DMS 273 (cell line): ENCODE data around the gene HDAC9.
A peak's percentile ranks its signal among the peaks of the same experiment; 100 is the strongest.

Experiments used
- DNase-seq: peaks from one replicate; lab custom pipeline; 2025; ENCODE audit not compliant: unreplicated experiment; lab: John Stamatoyannopoulos, UW

Gene HDAC9

GRCh38 chr7:18873734-18874336, 378.3 kb downstream of the HDAC9 start:
- peak; percentile 50 for DNase-seq

- DNase-seq: no peak
These were observed 379.3 kb downstream of the HDAC9 start for GRCh38 chr7:18874880-18875279.

GRCh38 chr7:18877874-18878273, 382.3 kb downstream of the HDAC9 start:
- no peak for DNase-seq

DNA sequence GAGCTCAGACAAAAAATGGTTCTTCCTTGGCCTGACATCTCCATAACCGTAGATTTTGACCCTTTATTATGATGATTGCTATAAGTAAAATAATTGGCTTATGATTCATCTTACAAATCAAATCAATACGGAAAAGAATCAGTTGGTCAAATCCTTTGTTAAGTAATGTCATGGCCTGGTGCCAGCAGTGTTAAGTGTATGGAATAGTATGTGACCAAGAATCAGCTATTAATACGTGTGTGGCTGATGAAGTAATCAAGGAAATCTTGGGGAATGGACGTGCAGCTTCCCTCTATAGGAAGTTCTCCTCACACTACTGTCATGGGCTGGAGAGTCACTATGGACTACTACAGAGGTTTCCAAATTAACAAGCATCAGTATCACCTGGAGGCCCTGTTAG, 391.3 kb downstream of the HDAC9 start:
- no peak for DNase-seq

- DNase-seq: no peak
These were observed 393.9 kb downstream of the HDAC9 start for GRCh38 chr7:18889436-18889835.

GRCh38 chr7:18890134-18890533, 394.6 kb downstream of the HDAC9 start:
- no peak for DNase-seq

DNA sequence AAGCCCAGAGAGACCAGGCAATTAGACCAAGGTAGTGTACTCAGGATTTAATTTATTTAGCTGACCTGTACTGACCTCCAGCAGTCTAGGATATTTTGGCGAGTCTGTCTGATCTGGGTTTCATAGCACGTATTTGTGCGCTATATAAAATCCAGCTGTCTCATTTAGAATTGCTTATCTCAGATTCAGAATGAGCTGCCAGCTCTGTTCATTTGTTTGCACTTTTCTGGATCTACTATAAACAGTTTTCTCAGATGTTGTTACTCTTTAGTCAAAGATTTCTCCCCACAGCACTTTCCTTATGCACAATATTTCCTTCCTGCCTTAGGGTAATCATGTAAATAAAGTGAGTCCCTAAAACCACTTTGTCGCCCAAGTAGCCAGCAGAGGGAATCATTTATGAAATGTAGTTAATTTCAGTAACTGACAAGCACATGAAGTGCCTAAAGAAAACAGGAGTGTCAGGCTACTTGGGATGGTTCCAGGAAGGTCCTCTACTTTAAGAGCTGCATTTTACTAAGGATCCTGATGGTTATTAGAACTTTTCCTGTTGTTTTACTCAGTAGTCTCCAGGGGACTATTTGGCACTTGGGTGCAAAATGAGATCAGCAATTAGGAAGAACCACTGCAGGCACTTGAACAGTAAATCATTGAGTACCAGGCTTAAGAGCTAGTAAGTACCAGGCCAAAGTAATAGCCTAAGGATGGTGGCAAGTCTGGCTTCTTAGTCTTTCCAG, 395.5 kb downstream of the HDAC9 start:
- no peak for DNase-seq

DNA sequence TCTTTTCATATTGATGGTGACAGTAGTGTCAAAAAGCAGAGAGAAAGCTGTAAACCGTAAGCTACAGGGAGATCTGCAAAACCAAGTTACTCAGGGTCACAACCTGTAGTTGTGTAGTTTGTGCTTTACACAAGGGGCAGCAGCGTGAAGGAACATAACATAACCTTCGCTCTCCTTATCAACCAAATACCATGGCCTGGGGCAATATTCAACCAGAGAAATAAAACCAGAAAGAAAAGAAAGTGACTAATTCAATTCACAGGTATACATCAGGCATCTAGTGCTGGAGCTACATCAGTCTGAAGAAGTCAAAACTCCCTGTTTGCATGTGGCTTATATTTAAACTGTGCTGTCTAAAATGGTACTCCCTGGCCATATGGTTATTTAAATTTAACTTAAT, 397.6 kb downstream of the HDAC9 start:
- DNase-seq: no peak

GRCh38 chr7:18894155-18894554, 398.6 kb downstream of the HDAC9 start:
- peak; percentile 24 for DNase-seq

DNA sequence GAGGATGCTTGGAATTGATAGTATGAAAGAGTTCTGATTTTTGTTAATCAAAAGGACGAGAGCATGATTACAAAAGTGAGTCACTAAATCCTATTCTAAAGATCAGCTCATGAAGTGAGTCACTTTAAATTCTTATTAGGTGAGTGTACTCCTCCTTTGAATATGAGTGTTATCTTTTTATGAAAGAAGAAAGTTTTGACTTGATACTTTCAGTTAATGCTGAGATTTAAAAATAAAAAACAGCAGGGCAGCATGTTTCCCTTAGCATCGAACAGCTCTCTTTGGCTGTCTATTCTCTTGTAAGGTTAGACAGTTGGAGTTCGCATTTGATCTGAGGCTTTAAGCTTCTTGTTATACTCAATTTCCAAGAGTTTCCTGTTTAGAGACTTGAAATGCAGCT, 399.9 kb downstream of the HDAC9 start:
- no peak for DNase-seq

DNA sequence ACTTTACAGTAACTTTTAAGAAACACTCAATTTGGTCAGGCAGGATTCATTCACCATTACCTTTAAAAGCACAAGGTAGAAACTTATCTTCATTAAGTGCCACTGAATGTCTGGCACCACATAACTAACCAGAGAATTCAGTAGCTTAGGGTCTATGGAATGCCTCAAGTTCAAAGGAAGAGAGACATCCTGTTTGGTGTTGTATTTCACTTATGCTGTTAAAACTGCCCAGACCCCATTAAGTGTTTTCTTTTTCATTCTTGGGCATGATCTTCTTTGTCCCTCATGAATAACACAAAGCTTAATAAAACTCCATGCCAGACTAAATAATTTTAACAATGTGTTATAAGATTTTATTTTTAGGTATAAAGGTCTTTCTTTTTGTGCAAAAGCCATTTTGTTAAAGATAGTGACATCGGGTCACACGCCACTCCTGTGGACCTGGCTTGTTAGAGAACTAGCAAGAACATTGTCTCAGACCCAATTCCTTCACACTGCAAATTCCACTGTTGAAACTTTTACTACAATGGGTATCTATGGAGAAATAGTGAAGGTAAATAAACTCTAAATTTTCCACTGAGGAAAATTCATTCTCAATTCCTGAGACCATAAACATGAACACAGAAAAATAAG, 400.9 kb downstream of the HDAC9 start:
- DNase-seq: peak; percentile 31

DNA sequence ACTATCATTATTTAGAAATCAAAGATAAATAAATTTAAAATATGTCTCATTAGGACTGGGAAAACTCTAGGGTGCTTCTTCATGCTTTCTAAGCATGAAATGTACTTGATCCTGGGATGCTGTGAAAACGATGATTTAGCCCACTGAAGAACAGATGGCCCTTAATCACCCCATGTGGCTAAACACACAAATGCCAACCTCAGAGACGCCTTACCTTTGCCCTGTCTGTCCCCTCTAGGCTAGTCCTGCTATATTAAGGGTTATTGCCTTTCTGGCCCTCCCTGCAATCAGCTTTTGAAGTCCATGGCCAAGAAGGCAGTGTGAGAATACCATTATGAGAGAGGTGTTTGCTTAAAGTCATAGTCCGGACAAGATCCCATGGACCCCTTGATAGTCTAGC, 404.7 kb downstream of the HDAC9 start:
- peak; percentile 80 for DNase-seq

DNA sequence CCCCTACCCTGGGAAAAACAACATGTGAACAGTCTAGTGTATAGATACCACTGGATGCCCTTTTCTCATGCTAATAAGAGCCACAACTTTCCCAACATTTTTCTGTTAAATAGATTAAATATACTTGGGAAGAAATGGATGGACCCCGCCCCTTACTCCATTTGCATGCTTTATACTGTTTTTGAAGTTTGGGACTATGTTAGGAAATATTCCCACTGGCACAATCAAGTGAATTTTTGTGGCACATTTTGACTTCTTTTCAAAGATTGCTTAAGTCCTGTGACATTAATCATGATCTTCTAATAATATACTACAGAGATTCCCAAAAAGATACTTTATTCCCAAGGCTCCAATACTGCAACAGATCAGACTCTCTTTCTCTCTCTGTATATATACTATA, 405.3 kb downstream of the HDAC9 start:
- DNase-seq: no peak

- no peak for DNase-seq
These were observed 405.8 kb downstream of the HDAC9 start for GRCh38 chr7:18901351-18901750.

- DNase-seq: peak; percentile 13
These were observed 406.5 kb downstream of the HDAC9 start for GRCh38 chr7:18901982-18902421.

DNA sequence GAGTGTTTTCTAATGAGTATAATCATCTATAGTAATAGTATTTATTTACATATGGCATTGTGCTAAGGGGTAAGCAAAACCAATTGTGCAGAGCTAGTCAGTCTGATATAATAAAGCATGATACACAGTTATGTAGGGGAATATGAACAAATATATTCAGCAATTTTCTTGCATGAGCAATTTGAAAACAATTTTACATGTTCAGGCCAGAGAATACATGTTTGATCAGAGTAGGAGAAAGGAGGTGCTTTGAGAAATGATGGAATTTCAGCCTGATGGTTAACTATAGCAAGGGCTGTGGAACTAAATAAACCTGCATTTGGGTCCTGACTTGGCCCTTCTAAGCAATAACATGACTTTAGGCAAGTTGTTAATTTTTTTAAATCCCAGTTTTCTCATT, 407.3 kb downstream of the HDAC9 start:
- DNase-seq: no peak

GRCh38 chr7:18903695-18904094, 408.1 kb downstream of the HDAC9 start:
- no peak for DNase-seq

DNA sequence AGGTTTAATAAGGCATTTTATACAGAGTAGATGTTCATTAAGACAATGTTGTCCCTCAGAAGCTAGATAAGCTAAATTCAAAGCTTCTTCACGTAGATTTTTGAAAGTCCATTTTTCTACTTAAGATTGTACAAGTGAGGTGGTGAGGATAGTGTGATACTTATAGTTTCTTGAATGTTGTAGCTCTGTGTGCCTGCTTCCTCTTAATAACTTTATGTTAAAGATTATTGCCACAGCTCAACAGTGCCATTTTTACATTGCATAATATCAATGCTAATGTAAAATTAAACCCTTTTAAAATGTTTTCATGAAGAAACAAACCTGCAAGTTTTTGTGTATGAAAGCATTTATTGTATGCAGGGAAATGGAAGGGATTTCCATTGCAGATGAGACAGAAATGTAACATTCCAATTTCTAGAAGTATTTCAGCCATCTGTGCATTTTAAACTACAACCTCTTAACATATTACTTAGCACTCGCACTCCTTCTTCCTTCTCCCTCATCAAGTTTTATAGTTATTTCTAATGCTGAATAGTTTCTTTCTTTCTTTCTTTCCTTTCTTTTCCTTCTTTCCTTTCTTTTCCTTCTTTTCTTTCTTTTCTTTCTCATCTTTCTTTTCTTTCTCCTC, 409.9 kb downstream of the HDAC9 start:
- DNase-seq: no peak

DNA sequence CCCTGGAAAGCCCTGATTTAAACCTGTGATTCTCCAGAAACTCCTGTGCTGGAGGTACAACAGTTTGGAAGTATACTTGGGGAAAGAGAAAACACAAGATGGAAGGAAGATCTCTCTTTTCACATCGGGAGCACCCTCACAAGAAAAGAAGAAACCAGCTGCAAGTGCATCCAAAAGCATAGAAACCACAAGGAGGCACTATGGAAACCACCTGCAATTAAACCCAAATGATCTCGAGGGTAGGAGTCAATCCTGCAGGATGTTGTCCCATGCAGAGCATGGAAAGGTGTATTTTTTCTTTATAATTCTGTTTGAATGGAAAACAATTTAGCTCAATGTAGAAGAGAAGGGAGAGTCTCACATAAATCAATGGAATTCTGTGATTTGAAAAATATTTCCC, 411.4 kb downstream of the HDAC9 start:
- no peak for DNase-seq

DNA sequence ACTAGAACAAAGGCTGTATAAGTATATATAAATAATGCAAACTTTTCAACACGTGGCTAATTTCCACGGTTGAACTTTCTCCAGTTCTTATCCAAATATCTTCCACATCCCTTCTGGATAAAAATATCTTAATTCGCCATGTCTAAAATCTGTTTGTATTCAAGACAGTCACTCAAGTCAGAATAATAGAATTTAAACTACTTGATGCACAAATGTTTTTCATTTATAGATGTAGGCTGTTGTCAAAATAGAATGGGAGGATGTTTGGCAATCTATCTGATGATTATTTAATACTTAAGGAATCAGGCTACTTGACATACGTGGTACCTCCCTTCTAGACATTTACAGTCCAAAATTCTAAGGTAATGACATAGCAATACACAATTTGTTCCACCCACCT, 417.6 kb downstream of the HDAC9 start:
- no peak for DNase-seq

- DNase-seq: no peak
These were observed 421.3 kb downstream of the HDAC9 start for GRCh38 chr7:18916826-18917225.

GRCh38 chr7:18927134-18927533, 431.6 kb downstream of the HDAC9 start:
- DNase-seq: no peak
